Thoracic aorta (tissue), 2 donors: ENCODE measurements around the gene ADAMTSL1. TPM values are rescaled to one million over a fixed set of nuclear protein-coding genes. Genes with fewer than 3 reads are reported as not detected.
A peak's percentile ranks its signal among the peaks of the same experiment; 100 is the strongest.

Source experiments
- ATAC-seq: fragments of 150-250 bp; one replicate; pipeline ENCODE4 v1.8.0; 2017; ENCODE audit warnings: low read depth; ENCODE audit not compliant: insufficient number of reproducible peaks, low FRiP score
- DNase-seq: peaks from one replicate; pipeline ENCODE4 v3.0.0-alpha.2; 2020; ENCODE audit warnings: low spot score
- H3K27ac ChIP-seq, 2 donors: fragments of 200-600 bp; sonication (generic); 1 replicate in 1 of 2; 2 replicates in 1 of 2; pipeline ENCODE4 v1.5.1; 2016; ENCODE audit warnings: mild to moderate bottlenecking in 2 of 2, moderate library complexity in 2 of 2
- H3K27me3 ChIP-seq: fragments of 200-600 bp; sonication (generic); replicated peaks from 2 replicates; pipeline ENCODE4 v1.6.0; 2016; ENCODE audit warnings: mild to moderate bottlenecking; ENCODE audit not compliant: insufficient read depth
- H3K36me3 ChIP-seq: fragments of 200-600 bp; sonication (generic); one replicate; pipeline ENCODE4 v1.5.1; 2016
- H3K4me1 ChIP-seq, 2 donors: fragments of 200-600 bp; sonication (generic); 1 replicate in 1 of 2; 2 replicates in 1 of 2; pipeline versions ENCODE4 v1.5.1 to v1.6.0; 2016; ENCODE audit warnings: low read depth in 2 of 2, mild to moderate bottlenecking in 1 of 2; ENCODE audit not compliant: control insufficient read depth in 1 of 2
- H3K4me3 ChIP-seq: fragments of 200-600 bp; sonication (generic); 2 replicates; pipeline ENCODE4 v1.5.1; 2016; ENCODE audit warnings: mild to moderate bottlenecking
- H3K9me3 ChIP-seq: fragments of 200-600 bp; sonication (generic); 2 replicates; pipeline ENCODE4 v1.5.1; 2016
- total RNA-seq, 2 donors: library from RNA; depleted of rRNA; stranded (reverse); fragments of >200 nt; gene quantifications; one replicate each; pipeline versions ENCODE4 v1.1.0 to v1.2.3, GENCODE V29; 2016
- TF ChIP-seq, protein P1 (sequence below): fragments of 200-600 bp; sonication (generic); IDR thresholded peaks from one replicate; pipeline ENCODE4 v1.5.1; 2019; ENCODE audit warnings: antibody characterized with exemption

Gene ADAMTSL1
- total RNA-seq, 2 donors from 2014 or later: 61.4 to 75.5 TPM

- H3K36me3 ChIP-seq: no peaks in the 10 kb centered on the region
- TF ChIP-seq, protein P1, sequence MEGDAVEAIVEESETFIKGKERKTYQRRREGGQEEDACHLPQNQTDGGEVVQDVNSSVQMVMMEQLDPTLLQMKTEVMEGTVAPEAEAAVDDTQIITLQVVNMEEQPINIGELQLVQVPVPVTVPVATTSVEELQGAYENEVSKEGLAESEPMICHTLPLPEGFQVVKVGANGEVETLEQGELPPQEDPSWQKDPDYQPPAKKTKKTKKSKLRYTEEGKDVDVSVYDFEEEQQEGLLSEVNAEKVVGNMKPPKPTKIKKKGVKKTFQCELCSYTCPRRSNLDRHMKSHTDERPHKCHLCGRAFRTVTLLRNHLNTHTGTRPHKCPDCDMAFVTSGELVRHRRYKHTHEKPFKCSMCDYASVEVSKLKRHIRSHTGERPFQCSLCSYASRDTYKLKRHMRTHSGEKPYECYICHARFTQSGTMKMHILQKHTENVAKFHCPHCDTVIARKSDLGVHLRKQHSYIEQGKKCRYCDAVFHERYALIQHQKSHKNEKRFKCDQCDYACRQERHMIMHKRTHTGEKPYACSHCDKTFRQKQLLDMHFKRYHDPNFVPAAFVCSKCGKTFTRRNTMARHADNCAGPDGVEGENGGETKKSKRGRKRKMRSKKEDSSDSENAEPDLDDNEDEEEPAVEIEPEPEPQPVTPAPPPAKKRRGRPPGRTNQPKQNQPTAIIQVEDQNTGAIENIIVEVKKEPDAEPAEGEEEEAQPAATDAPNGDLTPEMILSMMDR: peak; percentile 86
- H3K4me3 ChIP-seq: no peak overlapping the region
- no peak overlapping the region for H3K27ac ChIP-seq
- ATAC-seq: no peak
- DNase-seq: no peak
- H3K9me3 ChIP-seq: no peaks in the 10 kb centered on the region
- peaks cover 5 to 55% of the 10 kb centered on the region in 2 donors for H3K4me1 ChIP-seq
- no peaks in the 10 kb centered on the region for H3K27me3 ChIP-seq
Observed at GRCh38 chr9:18442629-18443491, 31.1 kb upstream of the ADAMTSL1 start.

DNA sequence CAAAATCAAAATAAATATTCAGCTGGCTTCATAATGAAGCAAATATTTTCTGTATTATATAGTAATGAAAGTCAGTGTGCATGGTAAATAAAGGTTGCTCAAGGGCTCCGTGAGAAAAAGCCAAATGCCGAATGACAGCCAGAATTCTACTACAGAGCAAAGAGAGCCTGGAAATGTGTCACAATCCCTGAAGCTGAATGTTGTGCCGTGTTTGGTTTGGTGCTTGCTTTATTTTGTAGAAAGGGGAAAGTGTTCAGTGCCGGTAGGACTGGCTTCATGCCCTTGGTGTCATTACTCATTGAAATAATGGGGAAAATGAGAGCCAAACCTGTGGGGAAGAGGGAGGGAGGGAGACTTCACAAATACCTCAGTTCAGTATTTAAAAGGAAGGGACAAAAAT lies 26.8 kb upstream of the ADAMTSL1 start:
- H3K27ac ChIP-seq: peak overlapping the region; percentile 63 to 77
- DNase-seq (peak; percentile 36), ATAC-seq (peak; percentile 81)
- peak overlapping the region; percentile 61 for H3K4me3 ChIP-seq
- peaks cover 8 to 35% of the 10 kb centered on the region in 2 donors for H3K4me1 ChIP-seq
- TF ChIP-seq, protein P1: no peak
- no peaks in the 10 kb centered on the region for H3K9me3 ChIP-seq
- H3K27me3 ChIP-seq: no peaks in the 10 kb centered on the region
- H3K36me3 ChIP-seq: no peaks in the 10 kb centered on the region

DNA sequence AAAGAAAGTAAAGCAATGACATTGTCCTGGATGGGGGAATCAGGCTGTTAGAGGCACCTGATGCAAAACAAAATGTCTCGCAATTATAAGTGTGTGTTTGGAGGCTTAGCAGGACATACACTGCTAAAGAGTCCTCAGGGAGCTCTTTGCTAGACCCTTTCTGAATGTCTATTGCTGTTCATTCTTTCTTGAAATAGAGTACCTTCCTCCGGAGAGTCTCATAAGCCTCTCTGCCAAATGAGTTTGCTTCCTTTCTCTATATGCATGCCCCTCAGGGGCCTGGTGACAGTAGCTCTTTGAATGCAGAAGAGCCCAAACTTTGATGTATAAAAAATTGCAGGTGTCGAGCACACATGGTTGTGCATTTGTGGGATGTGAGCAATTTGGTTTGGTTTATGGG lies 26.4 kb upstream of the ADAMTSL1 start:
- H3K27ac ChIP-seq: peak overlapping the region; percentile 67 to 77
- no peaks in the 10 kb centered on the region for H3K27me3 ChIP-seq
- no peaks in the 10 kb centered on the region for H3K9me3 ChIP-seq
- H3K4me1 ChIP-seq: peaks cover 8 to 31% of the 10 kb centered on the region in 2 donors
- H3K36me3 ChIP-seq: no peaks in the 10 kb centered on the region
- peak overlapping the region; percentile 61 for H3K4me3 ChIP-seq
- TF ChIP-seq, protein P1: no peak
- ATAC-seq (no peak), DNase-seq (no peak)

GRCh38 chr9:18448101-18448500 lies 25.9 kb upstream of the ADAMTSL1 start:
- no peaks in the 10 kb centered on the region for H3K27me3 ChIP-seq
- H3K27ac ChIP-seq: peak overlapping the region; percentile 67 to 77
- TF ChIP-seq, protein P1: no peak
- no peak for DNase-seq
- H3K9me3 ChIP-seq: no peaks in the 10 kb centered on the region
- no peaks in the 10 kb centered on the region for H3K36me3 ChIP-seq
- ATAC-seq: no peak
- H3K4me3 ChIP-seq: no peak overlapping the region
- peaks cover 8 to 25% of the 10 kb centered on the region in 2 donors for H3K4me1 ChIP-seq

- DNase-seq (no peak), ATAC-seq (no peak)
Observed at GRCh38 chr9:18451406-18451805, 22.5 kb upstream of the ADAMTSL1 start.

More at GRCh38 chr9:18451406-18451805, 22.5 kb upstream of the ADAMTSL1 start:
- H3K4me1 ChIP-seq: peaks cover 8 to 16% of the 10 kb centered on the region in 2 donors
- no peak overlapping the region for H3K27ac ChIP-seq
- H3K4me3 ChIP-seq: no peak overlapping the region
- H3K36me3 ChIP-seq: no peaks in the 10 kb centered on the region
- TF ChIP-seq, protein P1: no peak
- H3K27me3 ChIP-seq: no peaks in the 10 kb centered on the region
- H3K9me3 ChIP-seq: no peaks in the 10 kb centered on the region
